ENCODE data around the gene GNG11.

Gene GNG11

GRCh38 chr7:93948873-93949272 lies 27.3 kb downstream of the GNG11 start:
- H3K27me3 ChIP-seq (ENCODE audit: insufficient read depth, low read length): no peaks in the 10 kb centered on the region
- no peak overlapping the region for H3K27ac ChIP-seq (ENCODE audit: low read depth, low read length)
- peaks cover 5% of the 10 kb centered on the region; the same call in 1 of the 2 replicates for H3K4me1 ChIP-seq (ENCODE audit: insufficient read depth, low read length)
- no peaks in the 10 kb centered on the region for H3K36me3 ChIP-seq (ENCODE audit: insufficient read depth, low read length)
- H3K9me3 ChIP-seq (ENCODE audit: insufficient read depth, low read depth, low read length): no peaks in the 10 kb centered on the region
- no peak overlapping the region for H3K4me3 ChIP-seq (ENCODE audit: low read length)
- WGBS: no CpG with 5 or more reads among the region's 2 CpGs
- no peak overlapping the region for H3K9ac ChIP-seq (ENCODE audit: low read depth, low read length)

GRCh38 chr7:93949423-93949822 lies 27.9 kb downstream of the GNG11 start:
- WGBS: 97% methylated on average over 1 of the region's 1 CpG
- peaks cover 5% of the 10 kb centered on the region; the same call in 1 of the 2 replicates for H3K4me1 ChIP-seq (ENCODE audit: insufficient read depth, low read length)
- H3K36me3 ChIP-seq (ENCODE audit: insufficient read depth, low read length): no peaks in the 10 kb centered on the region
- H3K9me3 ChIP-seq (ENCODE audit: insufficient read depth, low read depth, low read length): no peaks in the 10 kb centered on the region
- no peak overlapping the region for H3K27ac ChIP-seq (ENCODE audit: low read depth, low read length)
- H3K27me3 ChIP-seq (ENCODE audit: insufficient read depth, low read length): no peaks in the 10 kb centered on the region
- H3K9ac ChIP-seq (ENCODE audit: low read depth, low read length): no peak overlapping the region
- no peak overlapping the region for H3K4me3 ChIP-seq (ENCODE audit: low read length)

GRCh38 chr7:93955304-93955703 lies 33.8 kb downstream of the GNG11 start:
- H3K36me3 ChIP-seq (ENCODE audit: insufficient read depth, low read length): no peaks in the 10 kb centered on the region
- H3K27ac ChIP-seq (ENCODE audit: low read depth, low read length): no peak overlapping the region
- H3K4me3 ChIP-seq (ENCODE audit: low read length): no peak overlapping the region
- no peak overlapping the region for H3K9ac ChIP-seq (ENCODE audit: low read depth, low read length)
- H3K4me1 ChIP-seq (ENCODE audit: insufficient read depth, low read length): no peaks in the 10 kb centered on the region; the same call in 1 of the 2 replicates
- H3K27me3 ChIP-seq (ENCODE audit: insufficient read depth, low read length): no peaks in the 10 kb centered on the region
- WGBS: 88% methylated on average over 2 of the region's 2 CpGs
- H3K9me3 ChIP-seq (ENCODE audit: insufficient read depth, low read depth, low read length): no peaks in the 10 kb centered on the region

- Histone ChIP-seq H3K4me1 (ENCODE audit: insufficient read depth, low read length) (no peaks in the 10 kb centered on the region; the same call in 1 of the 2 replicates), H3K4me3 (ENCODE audit: low read length) (no peak overlapping the region), H3K36me3 (ENCODE audit: insufficient read depth, low read length) (no peaks in the 10 kb centered on the region), H3K27ac (ENCODE audit: low read depth, low read length) (no peak overlapping the region), H3K9ac (ENCODE audit: low read depth, low read length) (no peak overlapping the region), H3K9me3 (ENCODE audit: insufficient read depth, low read depth, low read length) (no peaks in the 10 kb centered on the region), H3K27me3 (ENCODE audit: insufficient read depth, low read length) (no peaks in the 10 kb centered on the region)
- 93% methylated on average over 1 of the region's 1 CpG for WGBS
Measured at GRCh38 chr7:93957767-93958166, 36.2 kb downstream of the GNG11 start.

GRCh38 chr7:93958216-93958615 lies 36.7 kb downstream of the GNG11 start:
- Histone ChIP-seq H3K9me3 (ENCODE audit: insufficient read depth, low read depth, low read length) (no peaks in the 10 kb centered on the region), H3K27ac (ENCODE audit: low read depth, low read length) (no peak overlapping the region), H3K27me3 (ENCODE audit: insufficient read depth, low read length) (no peaks in the 10 kb centered on the region), H3K9ac (ENCODE audit: low read depth, low read length) (no peak overlapping the region), H3K4me3 (ENCODE audit: low read length) (no peak overlapping the region), H3K4me1 (ENCODE audit: insufficient read depth, low read length) (no peaks in the 10 kb centered on the region; the same call in 1 of the 2 replicates), H3K36me3 (ENCODE audit: insufficient read depth, low read length) (no peaks in the 10 kb centered on the region)
- WGBS: 90% methylated on average over 3 of the region's 3 CpGs

GRCh38 chr7:93958651-93959050 lies 37.1 kb downstream of the GNG11 start:
- no peaks in the 10 kb centered on the region for H3K27me3 ChIP-seq (ENCODE audit: insufficient read depth, low read length)
- H3K4me3 ChIP-seq (ENCODE audit: low read length): no peak overlapping the region
- no peaks in the 10 kb centered on the region for H3K36me3 ChIP-seq (ENCODE audit: insufficient read depth, low read length)
- H3K4me1 ChIP-seq (ENCODE audit: insufficient read depth, low read length): no peaks in the 10 kb centered on the region; the same call in 1 of the 2 replicates
- no peak overlapping the region for H3K9ac ChIP-seq (ENCODE audit: low read depth, low read length)
- H3K27ac ChIP-seq (ENCODE audit: low read depth, low read length): no peak overlapping the region
- WGBS: 88% methylated on average over 3 of the region's 3 CpGs
- no peaks in the 10 kb centered on the region for H3K9me3 ChIP-seq (ENCODE audit: insufficient read depth, low read depth, low read length)

- H3K27ac ChIP-seq (ENCODE audit: low read depth, low read length): no peak overlapping the region
- 96% methylated on average over 2 of the region's 3 CpGs for WGBS
Measured at GRCh38 chr7:93960986-93961385, 39.5 kb downstream of the GNG11 start.

GRCh38 chr7:93964262-93964661 lies 42.7 kb downstream of the GNG11 start:
- Histone ChIP-seq H3K36me3 (ENCODE audit: insufficient read depth, low read length) (no peaks in the 10 kb centered on the region), H3K27me3 (ENCODE audit: insufficient read depth, low read length) (no peaks in the 10 kb centered on the region), H3K4me3 (ENCODE audit: low read length) (no peak overlapping the region), H3K27ac (ENCODE audit: low read depth, low read length) (no peak overlapping the region), H3K4me1 (ENCODE audit: insufficient read depth, low read length) (no peaks in the 10 kb centered on the region), H3K9ac (ENCODE audit: low read depth, low read length) (no peak overlapping the region), H3K9me3 (ENCODE audit: insufficient read depth, low read depth, low read length) (no peaks in the 10 kb centered on the region)
- WGBS: 94% methylated on average over 3 of the region's 5 CpGs

More at GRCh38 chr7:93960986-93961385, 39.5 kb downstream of the GNG11 start:
- Histone ChIP-seq H3K4me1 (ENCODE audit: insufficient read depth, low read length) (no peaks in the 10 kb centered on the region; the same call in 1 of the 2 replicates), H3K27me3 (ENCODE audit: insufficient read depth, low read length) (no peaks in the 10 kb centered on the region), H3K4me3 (ENCODE audit: low read length) (no peak overlapping the region), H3K9ac (ENCODE audit: low read depth, low read length) (no peak overlapping the region), H3K9me3 (ENCODE audit: insufficient read depth, low read depth, low read length) (no peaks in the 10 kb centered on the region), H3K36me3 (ENCODE audit: insufficient read depth, low read length) (no peaks in the 10 kb centered on the region)

GRCh38 chr7:93964813-93965212 lies 43.3 kb downstream of the GNG11 start:
- Histone ChIP-seq H3K27me3 (ENCODE audit: insufficient read depth, low read length) (no peaks in the 10 kb centered on the region), H3K9ac (ENCODE audit: low read depth, low read length) (no peak overlapping the region), H3K27ac (ENCODE audit: low read depth, low read length) (no peak overlapping the region), H3K36me3 (ENCODE audit: insufficient read depth, low read length) (no peaks in the 10 kb centered on the region), H3K4me1 (ENCODE audit: insufficient read depth, low read length) (no peaks in the 10 kb centered on the region), H3K4me3 (ENCODE audit: low read length) (no peak overlapping the region), H3K9me3 (ENCODE audit: insufficient read depth, low read depth, low read length) (no peaks in the 10 kb centered on the region)
- 95% methylated on average over 3 of the region's 3 CpGs for WGBS

GRCh38 chr7:93968911-93969620 lies 47.5 kb downstream of the GNG11 start:
- H3K27ac ChIP-seq (ENCODE audit: low read depth, low read length): no peak overlapping the region
- H3K4me1 ChIP-seq (ENCODE audit: insufficient read depth, low read length): no peaks in the 10 kb centered on the region
- no peaks in the 10 kb centered on the region for H3K9me3 ChIP-seq (ENCODE audit: insufficient read depth, low read depth, low read length)
- H3K9ac ChIP-seq (ENCODE audit: low read depth, low read length): no peak overlapping the region
- no peaks in the 10 kb centered on the region for H3K27me3 ChIP-seq (ENCODE audit: insufficient read depth, low read length)
- WGBS: 84% methylated on average over 1 of the region's 2 CpGs
- H3K4me3 ChIP-seq (ENCODE audit: low read length): no peak overlapping the region
- H3K36me3 ChIP-seq (ENCODE audit: insufficient read depth, low read length): no peaks in the 10 kb centered on the region

- H3K36me3 ChIP-seq (ENCODE audit: insufficient read depth, low read length): no peaks in the 10 kb centered on the region
- no peaks in the 10 kb centered on the region for H3K27me3 ChIP-seq (ENCODE audit: insufficient read depth, low read length)
- 90% methylated on average over 5 of the region's 6 CpGs for WGBS
- no peaks in the 10 kb centered on the region for H3K9me3 ChIP-seq (ENCODE audit: insufficient read depth, low read depth, low read length)
- H3K4me3 ChIP-seq (ENCODE audit: low read length): no peak overlapping the region
- no peak overlapping the region for H3K27ac ChIP-seq (ENCODE audit: low read depth, low read length)
- H3K4me1 ChIP-seq (ENCODE audit: insufficient read depth, low read length): peaks cover 23% of the 10 kb centered on the region; the same call in 1 of the 2 replicates
- H3K9ac ChIP-seq (ENCODE audit: low read depth, low read length): no peak overlapping the region
Measured at GRCh38 chr7:93972029-93972725, 50.6 kb downstream of the GNG11 start.
